PFSK-1 (cell line): Measurements from ENCODE around the gene VIL1.

ENCODE experiments used
- POLR2AphosphoS5 ChIP-seq: IDR thresholded peaks from 2 replicates; pipeline ENCODE4 v1.6.1; 2012; ENCODE audit warnings: low read depth, mild to moderate bottlenecking, control low read depth, low read length, moderate library complexity
- TAF1 ChIP-seq: IDR thresholded peaks from 2 replicates; pipeline ENCODE4 v1.6.1; 2012; ENCODE audit warnings: low read length, control low read depth, borderline replicate concordance; ENCODE audit not compliant: insufficient read depth

- TF ChIP-seq TAF1 (no peak), POLR2AphosphoS5 (no peak)
Measured at GRCh38 chr2:218395826-218396687, 22.9 kb upstream of the VIL1 start.
